ACC112 (cell line): ENCODE data around the gene DLGAP5.

Experiments used
- H2AFZ ChIP-seq: fragments of 200-600 bp; sonication (generic); one replicate; pipeline ENCODE4 v1.6.0; 2017; ENCODE audit warnings: antibody characterized with exemption, low read length; ENCODE audit not compliant: unreplicated experiment
- H3K27ac ChIP-seq: fragments of 200-600 bp; sonication (generic); 2 replicates; pipeline ENCODE4 v1.5.1; 2014; ENCODE audit warnings: low read depth, mild to moderate bottlenecking, antibody characterized with exemption, low read length, moderate library complexity
- H3K27me3 ChIP-seq: fragments of 200-600 bp; sonication (generic); 2 replicates; pipeline ENCODE4 v1.6.1; 2014; ENCODE audit warnings: mild to moderate bottlenecking, antibody characterized with exemption, low read length, moderate library complexity, mixed read lengths; ENCODE audit not compliant: insufficient read depth
- H3K36me3 ChIP-seq: fragments of 200-600 bp; sonication (generic); 2 replicates; pipeline ENCODE4 v1.6.1; 2016; ENCODE audit warnings: mild to moderate bottlenecking, antibody characterized with exemption, low read length, moderate library complexity, mixed read lengths; ENCODE audit not compliant: insufficient read depth
- H3K4me1 ChIP-seq: fragments of 200-600 bp; sonication (generic); one replicate; pipeline ENCODE4 v1.6.1; 2016; ENCODE audit warnings: low read length, mixed read lengths; ENCODE audit not compliant: insufficient read depth, unreplicated experiment, control insufficient read depth
- H3K4me3 ChIP-seq: fragments of 200-600 bp; sonication (generic); 2 replicates; pipeline ENCODE4 v1.5.1; 2014; ENCODE audit warnings: mild to moderate bottlenecking, low read depth, low read length
- H3K79me2 ChIP-seq: fragments of 200-600 bp; sonication (generic); one replicate; pipeline ENCODE4 v1.6.0; 2016; ENCODE audit warnings: low read length; ENCODE audit not compliant: control insufficient read depth, unreplicated experiment, insufficient read depth

The DLGAP5 gene

GRCh38 chr14:55121628-55122439 lies 69.6 kb downstream of the DLGAP5 start:
- H3K27ac ChIP-seq = 0 out of 2 replicates have a peak overlapping the region, but pooled peaks have one; percentile 76
- H3K36me3 ChIP-seq = no peaks in the 10 kb centered on the region
- peak overlapping the region; percentile 4 for H2AFZ ChIP-seq
- H3K4me1 ChIP-seq = peaks cover 45% of the 10 kb centered on the region
- H3K4me3 ChIP-seq = no peak overlapping the region
- no peaks in the 10 kb centered on the region for H3K27me3 ChIP-seq
- H3K79me2 ChIP-seq = no peaks in the 10 kb centered on the region

DNA sequence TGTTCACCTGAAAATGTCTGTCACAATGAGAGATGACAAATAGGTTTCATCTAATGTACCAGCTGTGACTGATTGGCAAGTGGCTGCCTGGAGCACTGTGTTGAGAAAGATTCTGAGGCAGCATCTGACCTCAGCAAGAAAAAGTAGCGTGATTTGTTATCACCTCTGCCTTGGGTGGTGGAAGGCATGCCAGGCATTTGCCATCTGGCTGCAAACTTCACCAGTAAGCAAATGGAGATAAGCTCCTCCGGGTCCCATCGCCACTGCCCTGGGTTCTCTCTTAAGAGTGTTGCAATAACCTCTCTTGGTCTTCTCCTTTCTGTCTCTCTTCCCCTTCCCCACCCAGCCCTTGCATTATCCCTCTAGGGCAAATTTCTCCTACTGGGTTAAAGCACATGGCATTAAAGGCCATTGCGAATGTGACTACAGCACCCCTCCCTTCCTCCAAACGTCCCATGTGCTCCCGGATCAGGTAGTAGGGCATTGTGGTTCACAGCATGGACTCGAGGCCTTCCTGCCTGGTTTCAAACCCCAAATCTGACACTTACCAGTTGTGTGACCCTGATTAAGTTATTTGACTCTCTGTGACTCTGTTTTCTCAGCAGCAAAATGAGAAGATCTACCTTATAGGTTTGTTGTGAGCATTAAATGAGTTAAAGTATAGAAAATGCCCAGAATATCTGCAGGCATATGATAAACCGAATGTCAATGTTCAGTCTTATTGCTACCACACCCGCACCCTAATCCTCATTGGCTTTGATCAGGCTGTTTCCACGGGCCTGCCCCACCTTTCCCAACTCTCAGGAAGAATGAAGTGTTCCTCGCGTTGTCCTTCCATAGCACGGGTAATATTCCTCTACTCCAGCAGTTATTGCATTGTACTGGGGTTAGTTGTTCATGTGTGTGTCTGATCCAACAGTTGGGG lies 70.6 kb downstream of the DLGAP5 start:
- H2AFZ ChIP-seq = no peak overlapping the region

DNA sequence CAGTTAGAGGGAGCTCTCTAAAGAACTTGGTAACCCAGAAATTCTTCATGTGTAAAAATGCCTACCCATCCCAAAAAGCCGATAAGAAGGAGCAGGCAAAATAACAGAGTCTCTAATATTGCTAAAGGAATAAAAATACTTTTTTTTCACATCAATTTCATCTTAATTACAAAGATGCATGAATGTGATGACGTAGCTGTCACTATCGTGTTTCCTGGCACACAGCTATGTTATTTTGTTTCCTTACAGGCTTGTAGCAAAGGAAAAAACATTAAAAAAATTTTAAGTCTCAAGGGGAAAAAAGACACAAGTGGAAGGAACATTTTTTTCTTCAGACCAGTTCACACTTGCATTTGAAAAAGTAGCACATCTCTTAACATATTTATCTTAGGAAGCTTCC lies 72.6 kb downstream of the DLGAP5 start:
- Histone ChIP-seq H3K79me2 (no peaks in the 10 kb centered on the region), H3K27ac (0 out of 2 replicates have a peak overlapping the region, but pooled peaks have one; percentile 5), H2AFZ (peak overlapping the region; percentile 21), H3K4me1 (peaks cover 34% of the 10 kb centered on the region), H3K36me3 (no peaks in the 10 kb centered on the region), H3K4me3 (no peak overlapping the region), H3K27me3 (no peaks in the 10 kb centered on the region)

More for the DNA sequence above, 70.6 kb downstream of the DLGAP5 start:
- Histone ChIP-seq H3K79me2 (no peaks in the 10 kb centered on the region), H3K4me1 (peaks cover 44% of the 10 kb centered on the region), H3K4me3 (no peak overlapping the region), H3K36me3 (no peaks in the 10 kb centered on the region), H3K27me3 (no peaks in the 10 kb centered on the region), H3K27ac (no peak overlapping the region)

- H3K36me3 ChIP-seq = no peaks in the 10 kb centered on the region
- H2AFZ ChIP-seq = no peak overlapping the region
- H3K4me3 ChIP-seq = no peak overlapping the region
- H3K4me1 ChIP-seq = peaks cover 26% of the 10 kb centered on the region
- H3K27me3 ChIP-seq = no peaks in the 10 kb centered on the region
- H3K27ac ChIP-seq = 0 out of 2 replicates have a peak overlapping the region, but pooled peaks have one; percentile 5
- H3K79me2 ChIP-seq = no peaks in the 10 kb centered on the region
Observed at GRCh38 chr14:55117803-55118441, 73.5 kb downstream of the DLGAP5 start.

GRCh38 chr14:55116246-55117030 lies 74.9 kb downstream of the DLGAP5 start:
- H3K4me1 ChIP-seq = peaks cover 15% of the 10 kb centered on the region
- no peak overlapping the region for H3K4me3 ChIP-seq
- no peak overlapping the region for H2AFZ ChIP-seq
- H3K27me3 ChIP-seq = no peaks in the 10 kb centered on the region
- no peaks in the 10 kb centered on the region for H3K36me3 ChIP-seq
- H3K79me2 ChIP-seq = no peaks in the 10 kb centered on the region
- no peak overlapping the region for H3K27ac ChIP-seq

DNA sequence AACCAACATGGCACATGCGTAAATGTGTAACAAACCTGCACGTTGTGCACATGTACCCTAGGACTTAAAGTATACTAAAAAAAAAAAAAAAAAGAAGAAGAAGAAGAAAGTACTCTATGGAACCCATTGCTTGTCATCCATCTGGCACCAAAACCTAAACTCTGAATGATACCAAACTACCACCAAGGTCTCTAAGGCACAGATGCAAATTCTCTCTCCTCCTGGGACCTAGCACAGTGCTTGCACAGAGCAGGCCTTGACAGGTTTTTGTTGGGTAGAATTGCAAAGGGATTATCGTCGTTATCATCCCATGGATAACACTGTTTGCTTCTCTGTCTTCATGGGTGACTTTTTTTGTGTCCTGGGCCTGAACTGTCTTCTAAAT lies 75.5 kb downstream of the DLGAP5 start:
- Histone ChIP-seq H3K27ac (no peak overlapping the region), H3K27me3 (no peaks in the 10 kb centered on the region), H3K4me1 (peaks cover 15% of the 10 kb centered on the region), H3K79me2 (no peaks in the 10 kb centered on the region), H3K4me3 (no peak overlapping the region), H3K36me3 (no peaks in the 10 kb centered on the region), H2AFZ (no peak overlapping the region)

GRCh38 chr14:55115460-55115859 lies 75.9 kb downstream of the DLGAP5 start:
- no peak overlapping the region for H3K4me3 ChIP-seq
- no peaks in the 10 kb centered on the region for H3K36me3 ChIP-seq
- no peaks in the 10 kb centered on the region for H3K79me2 ChIP-seq
- peaks cover 15% of the 10 kb centered on the region for H3K4me1 ChIP-seq
- H3K27me3 ChIP-seq = no peaks in the 10 kb centered on the region
- no peak overlapping the region for H3K27ac ChIP-seq
- no peak overlapping the region for H2AFZ ChIP-seq

DNA sequence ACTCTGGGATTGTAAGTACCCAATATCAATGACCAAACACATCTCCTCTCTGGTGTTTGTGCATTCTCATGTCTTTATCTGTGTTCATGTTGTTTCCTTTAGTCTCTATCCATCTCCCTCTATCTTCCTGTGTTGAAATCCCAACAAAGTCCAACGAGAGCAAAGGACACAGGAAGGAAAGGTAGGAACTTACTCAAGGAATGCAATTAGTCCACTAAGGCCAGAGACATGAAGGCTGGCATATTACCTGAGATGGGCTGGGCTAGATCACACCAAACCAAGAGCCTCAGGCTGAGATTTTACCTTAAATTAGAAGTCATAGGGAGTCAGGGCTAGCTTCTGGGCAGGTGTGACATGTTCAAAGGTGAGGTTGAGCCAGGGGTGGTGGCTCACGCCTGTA lies 76.7 kb downstream of the DLGAP5 start:
- Histone ChIP-seq H3K4me1 (peaks cover 15% of the 10 kb centered on the region), H3K27me3 (no peaks in the 10 kb centered on the region), H2AFZ (no peak overlapping the region), H3K79me2 (no peaks in the 10 kb centered on the region), H3K36me3 (no peaks in the 10 kb centered on the region), H3K27ac (no peak overlapping the region), H3K4me3 (no peak overlapping the region)

DNA sequence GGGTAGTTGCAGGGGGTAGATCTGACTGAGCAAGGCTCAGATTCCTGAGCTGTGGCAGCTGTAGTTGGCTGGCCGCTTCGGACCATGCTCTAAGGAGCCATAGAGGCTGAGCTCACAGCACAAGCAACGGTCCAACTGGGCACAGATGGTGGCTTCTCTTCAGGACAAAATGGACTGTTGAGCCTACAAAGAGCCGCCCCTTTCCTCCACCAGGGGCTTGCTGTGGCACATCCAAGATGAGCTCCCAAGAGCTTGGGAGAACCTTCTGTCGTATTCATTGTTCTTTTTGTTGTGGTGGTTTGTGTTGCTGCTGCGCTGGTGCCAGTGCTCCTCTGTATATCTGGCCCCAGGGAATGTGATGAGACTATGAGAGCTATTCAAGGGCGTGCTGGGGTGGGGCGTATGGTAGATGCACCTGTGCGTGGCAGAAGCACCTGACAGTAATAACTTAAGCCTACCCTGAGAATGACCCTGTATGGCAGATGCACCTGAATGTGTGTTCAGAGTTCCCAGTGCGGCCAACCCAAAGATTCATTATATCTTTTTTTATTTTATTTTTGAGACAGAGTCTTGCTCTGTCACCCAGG lies 80.2 kb downstream of the DLGAP5 start:
- Histone ChIP-seq H2AFZ (no peak overlapping the region), H3K79me2 (no peaks in the 10 kb centered on the region), H3K4me1 (peaks cover 23% of the 10 kb centered on the region), H3K4me3 (no peak overlapping the region), H3K27ac (no peak overlapping the region), H3K27me3 (no peaks in the 10 kb centered on the region), H3K36me3 (no peaks in the 10 kb centered on the region)
